DOHH2 (cell line): ENCODE measurements around the gene LENG1.

Source experiments
- EZH2phosphoT487 ChIP-seq: fragments of 200-600 bp; sonication (generic); IDR thresholded peaks from 2 replicates; pipeline ENCODE4 v1.6.1; 2017; ENCODE audit warnings: borderline replicate concordance, mild to moderate bottlenecking, antibody characterized with exemption, low read length, moderate library complexity, mixed read lengths
- TF ChIP-seq, protein P1 (sequence below): fragments of 200-600 bp; sonication (generic); IDR thresholded peaks from one replicate; pipeline ENCODE4 v1.5.1; 2014; ENCODE audit warnings: antibody characterized with exemption, mild to moderate bottlenecking, low read depth, low read length; ENCODE audit not compliant: poor library complexity, severe bottlenecking

DNA sequence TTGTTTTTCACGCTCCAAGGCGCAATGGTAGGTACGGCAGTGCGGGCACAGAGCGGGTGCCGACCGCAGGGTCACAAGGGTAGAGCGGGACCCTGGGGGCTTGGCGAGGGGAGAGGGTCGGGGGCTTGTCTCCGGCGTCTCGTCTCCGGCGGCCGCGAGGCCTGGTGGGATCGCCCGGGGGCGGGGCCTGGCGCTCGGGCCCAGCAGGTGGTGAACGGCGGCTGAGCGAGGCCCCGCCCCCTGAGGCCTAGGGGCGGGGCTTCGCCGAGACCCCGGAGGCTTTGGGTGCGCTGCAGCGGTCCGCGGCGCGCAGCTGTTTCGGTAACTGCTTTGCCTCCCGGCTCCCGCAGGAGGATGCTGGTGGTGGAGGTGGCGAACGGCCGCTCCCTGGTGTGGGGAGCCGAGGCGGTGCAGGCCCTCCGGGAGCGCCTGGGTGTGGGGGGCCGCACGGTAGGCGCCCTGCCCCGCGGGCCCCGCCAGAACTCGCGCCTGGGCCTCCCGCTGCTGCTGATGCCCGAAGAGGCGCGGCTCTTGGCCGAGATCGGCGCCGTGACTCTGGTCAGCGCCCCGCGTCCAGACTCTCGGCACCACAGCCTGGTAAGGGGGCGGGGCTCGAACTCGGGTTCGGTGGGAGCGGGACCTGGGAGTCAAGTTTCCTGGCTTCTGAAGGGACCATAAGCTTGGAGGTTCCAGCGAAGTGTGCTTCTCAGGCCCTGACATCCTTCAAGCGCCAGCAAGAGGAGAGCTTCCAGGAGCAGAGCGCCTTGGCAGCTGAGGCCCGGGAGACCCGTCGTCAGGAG, 31.7 kb upstream of the LENG1 start, which contains the start of gene TSEN34:
- TF ChIP-seq, protein P1, sequence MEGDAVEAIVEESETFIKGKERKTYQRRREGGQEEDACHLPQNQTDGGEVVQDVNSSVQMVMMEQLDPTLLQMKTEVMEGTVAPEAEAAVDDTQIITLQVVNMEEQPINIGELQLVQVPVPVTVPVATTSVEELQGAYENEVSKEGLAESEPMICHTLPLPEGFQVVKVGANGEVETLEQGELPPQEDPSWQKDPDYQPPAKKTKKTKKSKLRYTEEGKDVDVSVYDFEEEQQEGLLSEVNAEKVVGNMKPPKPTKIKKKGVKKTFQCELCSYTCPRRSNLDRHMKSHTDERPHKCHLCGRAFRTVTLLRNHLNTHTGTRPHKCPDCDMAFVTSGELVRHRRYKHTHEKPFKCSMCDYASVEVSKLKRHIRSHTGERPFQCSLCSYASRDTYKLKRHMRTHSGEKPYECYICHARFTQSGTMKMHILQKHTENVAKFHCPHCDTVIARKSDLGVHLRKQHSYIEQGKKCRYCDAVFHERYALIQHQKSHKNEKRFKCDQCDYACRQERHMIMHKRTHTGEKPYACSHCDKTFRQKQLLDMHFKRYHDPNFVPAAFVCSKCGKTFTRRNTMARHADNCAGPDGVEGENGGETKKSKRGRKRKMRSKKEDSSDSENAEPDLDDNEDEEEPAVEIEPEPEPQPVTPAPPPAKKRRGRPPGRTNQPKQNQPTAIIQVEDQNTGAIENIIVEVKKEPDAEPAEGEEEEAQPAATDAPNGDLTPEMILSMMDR: no peak
- no peak for TF ChIP-seq EZH2phosphoT487
